GM20000 (cell line): Measurements from ENCODE around the gene ELOA2.

ENCODE experiments used
- DNase-seq: peaks from one replicate; pipeline ENCODE4 v3.0.0; 2012; ENCODE audit warnings: low spot score
- CTCF ChIP-seq: IDR thresholded peaks from 2 replicates; pipeline ENCODE4 v1.5.1; 2012; ENCODE audit warnings: mild to moderate bottlenecking, control low read depth; ENCODE audit errors: extremely low read depth, missing control alignments

ELOA2 gene

GRCh38 chr18:47035156-47035671, at the start of gene ELOA2:
TSS of gene ELOA2 (minus strand) at chr18:47035621. CDS start at chr18:47035264, 357 bp downstream.
- no peak for DNase-seq

GRCh38 chr18:47081578-47081977, 46.2 kb upstream of the ELOA2 start:
- no peak for TF ChIP-seq CTCF
- no peak for DNase-seq

More at GRCh38 chr18:47035156-47035671, at the start of gene ELOA2:
- TF ChIP-seq CTCF: no peak

GRCh38 chr18:47080872-47081271, 45.5 kb upstream of the ELOA2 start:
- no peak for TF ChIP-seq CTCF
- DNase-seq: no peak

GRCh38 chr18:47077111-47077510, 41.7 kb upstream of the ELOA2 start:
- DNase-seq: no peak
- no peak for TF ChIP-seq CTCF

- DNase-seq: no peak
- TF ChIP-seq CTCF: no peak
Observed at GRCh38 chr18:47075098-47075883, 39.9 kb upstream of the ELOA2 start.

- TF ChIP-seq CTCF: no peak
- DNase-seq: no peak
Observed at GRCh38 chr18:47067648-47068047, 32.2 kb upstream of the ELOA2 start.

GRCh38 chr18:47063096-47063495, 27.7 kb upstream of the ELOA2 start:
- no peak for DNase-seq
- TF ChIP-seq CTCF: no peak
